SU-DHL-6 (cell line): ENCODE results near the gene LPAR4.

Experiments used
- EZH2phosphoT487 ChIP-seq: fragments of 200-600 bp; sonication (generic), shearing (Covaris generic); conservative IDR thresholded peaks from 2 replicates; pipeline ENCODE4 v1.6.1; 2018; ENCODE audit warnings: mild to moderate bottlenecking, antibody characterized with exemption, low read length, moderate library complexity, mixed read lengths
- TF ChIP-seq, protein P1 (sequence below): fragments of 200-600 bp; sonication (generic); IDR thresholded peaks from one replicate; pipeline ENCODE4 v1.5.1; 2017; ENCODE audit warnings: antibody characterized with exemption, mild to moderate bottlenecking, low read length, moderate library complexity; ENCODE audit not compliant: insufficient read depth, poor library complexity, severe bottlenecking

DNA sequence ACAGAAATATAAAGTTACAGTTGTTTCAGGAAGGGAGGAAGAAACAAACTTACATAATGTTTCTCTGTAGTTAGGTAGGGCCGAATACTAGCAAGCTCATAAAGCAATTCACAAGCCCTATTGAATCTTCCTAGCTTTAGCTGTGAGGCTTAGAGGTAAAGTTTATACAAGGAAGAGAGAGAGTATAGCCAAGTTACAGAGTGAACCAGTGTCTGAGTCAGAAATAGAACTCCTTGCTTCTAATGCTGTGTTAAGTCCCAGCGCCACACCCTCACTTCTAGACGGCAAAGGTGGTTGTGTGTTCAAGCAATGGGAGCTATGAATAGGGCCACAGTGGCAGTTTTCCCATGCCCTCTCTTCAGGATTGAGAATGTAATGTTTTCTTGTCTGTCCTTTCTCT is 6.1 kb downstream of the LPAR4 start:
- TF ChIP-seq, protein P1, sequence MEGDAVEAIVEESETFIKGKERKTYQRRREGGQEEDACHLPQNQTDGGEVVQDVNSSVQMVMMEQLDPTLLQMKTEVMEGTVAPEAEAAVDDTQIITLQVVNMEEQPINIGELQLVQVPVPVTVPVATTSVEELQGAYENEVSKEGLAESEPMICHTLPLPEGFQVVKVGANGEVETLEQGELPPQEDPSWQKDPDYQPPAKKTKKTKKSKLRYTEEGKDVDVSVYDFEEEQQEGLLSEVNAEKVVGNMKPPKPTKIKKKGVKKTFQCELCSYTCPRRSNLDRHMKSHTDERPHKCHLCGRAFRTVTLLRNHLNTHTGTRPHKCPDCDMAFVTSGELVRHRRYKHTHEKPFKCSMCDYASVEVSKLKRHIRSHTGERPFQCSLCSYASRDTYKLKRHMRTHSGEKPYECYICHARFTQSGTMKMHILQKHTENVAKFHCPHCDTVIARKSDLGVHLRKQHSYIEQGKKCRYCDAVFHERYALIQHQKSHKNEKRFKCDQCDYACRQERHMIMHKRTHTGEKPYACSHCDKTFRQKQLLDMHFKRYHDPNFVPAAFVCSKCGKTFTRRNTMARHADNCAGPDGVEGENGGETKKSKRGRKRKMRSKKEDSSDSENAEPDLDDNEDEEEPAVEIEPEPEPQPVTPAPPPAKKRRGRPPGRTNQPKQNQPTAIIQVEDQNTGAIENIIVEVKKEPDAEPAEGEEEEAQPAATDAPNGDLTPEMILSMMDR, result no peak
- no peak for TF ChIP-seq EZH2phosphoT487
